SHP77 treated with DMSO at 0.1 percent for 48 hours (cell line): ENCODE measurements around the gene WRNIP1.

Experiments used
- DNase-seq: peaks from one replicate; lab custom pipeline; 2025; lab: John Stamatoyannopoulos, UW

WRNIP1 gene

DNA sequence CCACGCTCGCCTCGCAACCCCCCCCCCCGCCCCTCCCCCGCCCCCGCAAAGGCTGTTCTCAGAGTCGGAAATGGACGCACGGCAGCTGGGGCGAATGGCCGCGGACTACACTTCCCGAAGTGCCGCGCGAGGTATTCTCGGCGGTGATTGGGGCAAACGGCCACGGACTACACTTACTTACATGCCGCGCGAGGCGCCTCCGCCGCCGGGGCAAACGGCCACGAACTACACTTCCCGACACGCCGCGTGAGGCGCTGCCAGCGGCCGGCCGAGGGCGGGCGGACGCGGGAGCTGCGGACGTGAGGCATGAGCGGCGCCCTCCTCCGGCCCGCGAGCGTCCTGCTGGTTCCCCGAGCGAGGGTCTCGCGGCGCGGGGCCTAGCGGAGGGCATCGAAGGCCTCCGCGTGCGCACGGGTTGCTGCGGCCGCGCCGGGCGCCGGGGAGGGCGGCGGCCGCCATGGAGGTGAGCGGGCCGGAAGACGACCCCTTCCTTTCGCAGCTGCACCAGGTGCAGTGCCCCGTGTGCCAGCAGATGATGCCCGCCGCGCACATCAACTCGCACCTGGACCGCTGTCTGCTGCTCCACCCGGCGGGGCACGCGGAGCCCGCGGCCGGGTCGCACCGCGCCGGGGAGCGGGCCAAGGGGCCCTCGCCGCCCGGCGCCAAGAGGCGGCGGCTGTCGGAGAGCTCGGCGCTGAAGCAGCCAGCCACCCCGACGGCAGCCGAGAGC is at the start of gene WRNIP1:
Gene WRNIP1, plus strand, starts transcription at position 228 of the 730 bp plus-strand sequence. Its CDS starts 230 bp downstream, at position 458.
- peak; percentile 97 for DNase-seq

DNA sequence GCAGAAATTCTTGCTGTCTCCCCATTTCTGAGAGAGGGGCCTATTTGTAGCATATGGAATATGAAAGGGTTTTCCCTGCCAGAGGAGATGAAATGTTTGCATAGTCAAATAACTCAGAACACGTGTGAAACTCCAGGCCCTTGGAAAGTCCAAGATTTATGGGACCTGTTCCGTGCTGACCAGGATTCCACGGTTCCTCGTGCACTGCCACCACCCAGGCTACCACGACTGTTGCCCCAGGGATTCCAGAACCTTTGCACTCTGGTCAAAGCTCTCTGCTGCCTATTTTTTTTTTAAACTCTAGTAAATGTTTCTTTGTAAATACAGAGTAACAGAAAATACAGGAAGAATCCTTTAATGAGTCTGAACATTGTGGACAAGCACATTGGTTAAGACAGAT is 49.5 kb upstream of the WRNIP1 start:
- DNase-seq: no peak

DNA sequence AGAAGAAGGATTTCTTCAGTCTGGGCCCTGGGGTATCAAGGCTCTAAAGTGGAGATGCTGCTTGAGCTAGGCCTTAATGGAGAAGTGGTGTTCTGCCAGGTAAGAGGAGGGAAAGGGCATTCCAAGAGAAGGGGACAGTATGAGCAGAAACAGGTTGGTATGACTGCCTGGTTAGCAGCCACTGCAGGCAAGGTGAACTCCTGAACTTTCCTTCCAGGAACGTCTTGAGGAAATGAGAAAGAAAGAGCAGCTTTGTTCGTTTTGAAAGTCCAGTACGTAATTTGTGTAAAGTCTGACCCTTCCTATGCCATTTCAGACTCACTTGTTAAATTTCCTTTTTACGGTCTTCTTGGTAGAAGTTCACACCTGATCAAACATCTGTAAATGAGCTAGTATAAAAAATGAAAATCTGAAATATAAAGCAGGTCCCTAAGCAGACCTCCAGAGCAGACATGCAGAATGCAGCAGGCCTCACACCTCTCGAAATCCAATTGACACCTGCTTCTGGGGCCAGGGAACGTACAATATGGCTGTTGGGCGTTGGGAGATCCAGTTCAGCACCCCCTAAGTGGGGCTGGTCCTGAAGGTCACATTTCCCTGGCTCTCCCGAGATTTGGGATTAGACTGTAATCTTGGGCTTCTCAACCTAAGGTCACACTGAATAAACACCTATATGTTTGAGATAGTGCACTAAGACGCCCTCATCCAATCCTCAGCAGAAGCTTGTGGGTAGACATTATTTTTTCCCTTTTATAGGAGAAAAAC is 48.1 kb upstream of the WRNIP1 start:
- DNase-seq: no peak

DNA sequence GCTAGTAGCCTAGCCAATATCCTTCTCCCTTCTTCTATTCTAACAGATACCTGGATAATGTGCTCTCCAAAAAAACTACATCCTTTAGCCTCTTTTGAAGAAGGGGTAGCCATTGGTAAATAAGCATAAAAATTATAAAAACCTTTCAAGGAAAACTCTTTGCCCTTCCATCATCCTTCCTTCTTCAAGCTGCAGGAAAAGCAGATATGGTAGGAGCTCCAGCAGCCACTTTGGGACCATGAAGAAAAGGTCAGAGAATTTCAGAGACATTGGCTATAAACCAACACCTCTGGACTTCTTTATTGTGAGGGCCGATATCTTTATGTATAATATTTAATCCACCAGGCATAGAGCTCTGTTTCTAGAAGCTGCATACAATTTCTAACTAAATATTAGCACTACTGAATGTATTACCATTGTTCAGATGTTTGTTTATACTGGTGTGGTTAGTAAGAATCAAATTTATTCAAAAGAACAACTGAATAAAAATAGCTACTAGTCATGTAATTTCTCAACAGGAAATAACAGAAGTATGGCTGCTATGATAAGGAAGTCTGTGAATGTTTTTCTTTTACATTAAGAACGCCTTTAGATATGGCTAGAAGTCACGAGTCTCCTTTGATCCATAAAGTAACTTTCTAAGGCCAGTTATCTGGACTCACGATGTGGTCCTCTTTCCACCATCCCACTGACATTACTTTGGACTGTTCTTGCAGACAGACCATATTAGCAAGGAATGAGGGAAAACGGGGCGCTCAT is 46.7 kb upstream of the WRNIP1 start:
- no peak for DNase-seq

DNA sequence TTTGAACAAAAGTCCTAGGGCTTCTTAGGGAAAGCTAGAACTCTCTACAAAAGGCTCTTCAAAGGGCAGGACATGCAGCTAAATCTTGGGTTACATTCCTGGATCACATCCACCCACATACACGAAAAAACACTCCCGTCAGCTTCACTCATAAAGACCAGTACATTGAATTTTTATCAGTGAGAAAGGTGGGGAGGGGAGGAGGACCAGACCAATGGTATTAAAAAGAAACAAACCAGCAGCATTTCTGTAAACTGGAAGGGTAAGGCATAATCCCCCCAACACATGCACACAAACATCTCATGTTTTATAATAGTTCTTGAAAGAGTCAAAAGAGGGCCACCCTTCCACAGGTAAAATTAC is 46.1 kb upstream of the WRNIP1 start:
- no peak for DNase-seq

DNA sequence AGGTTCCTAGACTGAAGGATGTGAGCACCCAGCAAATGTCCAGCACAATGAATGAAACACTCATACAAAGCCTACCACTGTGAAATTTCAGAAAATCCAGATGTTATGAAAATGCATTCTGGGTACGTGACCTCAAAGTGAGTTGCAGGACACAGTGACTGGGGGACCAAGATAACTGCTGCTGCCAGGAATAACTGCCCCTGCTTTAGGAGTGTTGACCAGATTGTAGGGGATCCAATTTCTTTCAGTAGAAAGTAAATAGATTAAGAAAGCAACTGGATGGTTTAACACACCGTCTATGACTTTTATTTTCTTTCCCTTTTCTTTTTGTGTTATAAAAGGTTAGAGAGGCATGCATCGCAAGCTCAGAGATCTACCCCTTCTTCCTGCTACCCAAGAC is 44.0 kb upstream of the WRNIP1 start:
- no peak for DNase-seq

DNA sequence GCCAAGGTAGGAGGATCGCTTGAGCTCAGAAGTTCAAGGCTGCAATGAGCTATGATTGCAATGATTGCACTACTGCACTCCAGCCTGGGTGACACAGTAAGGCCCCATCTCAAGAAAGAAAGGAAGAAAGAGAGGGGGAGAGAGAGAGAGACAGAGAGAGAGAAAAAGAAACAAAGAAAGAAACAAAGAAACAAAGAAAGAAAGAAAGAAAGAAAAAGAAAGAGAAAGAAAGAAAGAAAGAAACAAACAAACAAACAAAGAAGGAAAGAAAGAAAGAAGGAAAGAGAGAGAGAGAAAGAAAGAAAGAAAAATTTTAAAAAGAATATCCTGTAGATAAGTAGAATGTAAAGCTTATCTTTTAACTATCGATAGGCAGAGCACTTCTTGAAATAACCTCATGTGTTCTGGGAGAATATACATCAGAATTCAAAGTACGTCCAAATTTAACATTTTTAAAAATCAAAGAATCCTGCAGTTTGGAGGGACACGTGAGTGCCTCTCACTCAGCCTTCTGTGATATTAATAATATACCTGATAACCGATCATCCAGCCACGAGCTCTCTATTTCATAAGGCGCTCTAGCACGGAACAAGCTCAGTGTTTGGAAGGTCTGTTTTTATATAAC is 39.7 kb upstream of the WRNIP1 start:
- no peak for DNase-seq

DNA sequence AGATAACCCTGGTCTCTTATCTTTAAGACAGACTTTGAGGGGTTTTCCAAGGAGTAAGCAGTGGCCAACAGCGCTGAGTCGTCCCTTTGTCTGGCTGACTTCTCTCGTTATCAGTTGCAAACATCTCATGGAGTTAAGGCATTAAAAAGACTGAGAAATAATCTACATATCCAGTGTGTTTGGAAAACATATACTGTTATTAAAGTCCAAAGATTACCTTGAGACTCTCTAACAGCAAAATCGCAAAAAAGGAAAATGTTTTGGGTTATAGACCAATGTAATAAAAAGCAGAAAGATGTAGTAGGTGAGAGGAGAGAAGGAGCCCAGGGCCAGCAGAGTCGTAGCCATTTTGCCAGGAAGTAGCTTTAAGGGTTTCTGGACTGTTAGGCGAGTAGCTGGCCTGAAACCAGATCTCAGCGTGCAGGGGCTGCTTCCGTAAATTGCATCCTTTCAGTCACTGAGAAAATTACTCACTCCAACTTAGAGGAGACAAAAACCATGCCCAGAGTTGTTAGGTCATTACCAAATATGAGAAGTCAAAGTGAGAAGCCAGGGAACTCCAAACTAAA is 39.1 kb upstream of the WRNIP1 start:
- no peak for DNase-seq

DNA sequence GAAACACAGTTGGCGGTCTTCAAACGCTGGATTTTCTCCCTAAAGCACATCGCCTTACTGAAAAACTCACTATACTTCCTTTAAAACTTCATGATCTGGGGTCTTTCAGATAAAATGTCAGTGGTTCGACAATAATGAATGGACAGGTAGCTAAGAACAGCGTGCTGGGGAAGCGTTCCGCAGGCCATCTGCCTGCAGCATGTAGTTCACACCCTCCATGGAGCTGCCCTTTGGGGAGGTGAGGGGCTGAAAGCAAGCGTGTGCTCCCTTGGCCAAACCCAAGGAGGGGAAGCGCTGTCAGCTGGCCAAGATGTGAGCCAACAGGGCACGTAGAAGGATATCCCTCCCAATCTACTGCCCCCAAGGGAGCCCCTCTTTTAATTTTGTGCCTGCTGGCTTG is 35.3 kb upstream of the WRNIP1 start:
- DNase-seq: no peak

DNA sequence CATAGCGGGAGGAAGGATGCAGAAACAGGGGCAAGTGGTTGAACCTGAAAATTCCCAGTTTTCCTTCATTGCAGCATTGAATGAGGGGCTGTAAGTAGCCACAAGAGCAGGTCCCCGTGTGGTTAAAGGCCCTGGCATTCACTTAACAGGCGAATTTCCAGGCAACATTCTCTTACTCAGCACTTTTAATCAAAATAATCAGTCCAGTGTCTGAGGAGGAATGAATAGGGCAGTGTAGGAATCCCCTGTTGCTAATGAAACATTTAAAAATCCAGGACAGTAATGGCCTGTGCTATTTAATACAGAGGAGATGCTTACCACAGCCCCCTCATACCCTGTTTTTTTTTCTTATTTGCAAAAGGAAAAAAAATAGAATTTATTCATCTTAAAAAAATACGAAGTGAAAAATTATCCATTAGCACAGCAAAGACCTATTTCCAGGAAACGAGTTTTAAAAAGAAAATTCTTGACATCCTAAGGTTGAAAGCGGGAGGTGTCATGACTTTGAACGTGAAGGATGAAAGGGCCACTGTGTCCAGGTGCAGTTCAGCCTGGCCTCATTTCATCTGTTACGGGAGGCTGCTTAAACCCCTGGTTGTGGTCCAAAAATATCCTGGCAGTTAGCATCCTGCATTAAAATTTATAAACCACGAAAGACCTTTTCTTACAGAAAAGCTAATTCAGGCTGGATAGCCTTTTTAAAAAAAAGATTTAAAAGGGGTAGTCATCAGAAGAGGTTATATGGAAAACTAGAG is 34.7 kb upstream of the WRNIP1 start:
- DNase-seq: no peak

DNA sequence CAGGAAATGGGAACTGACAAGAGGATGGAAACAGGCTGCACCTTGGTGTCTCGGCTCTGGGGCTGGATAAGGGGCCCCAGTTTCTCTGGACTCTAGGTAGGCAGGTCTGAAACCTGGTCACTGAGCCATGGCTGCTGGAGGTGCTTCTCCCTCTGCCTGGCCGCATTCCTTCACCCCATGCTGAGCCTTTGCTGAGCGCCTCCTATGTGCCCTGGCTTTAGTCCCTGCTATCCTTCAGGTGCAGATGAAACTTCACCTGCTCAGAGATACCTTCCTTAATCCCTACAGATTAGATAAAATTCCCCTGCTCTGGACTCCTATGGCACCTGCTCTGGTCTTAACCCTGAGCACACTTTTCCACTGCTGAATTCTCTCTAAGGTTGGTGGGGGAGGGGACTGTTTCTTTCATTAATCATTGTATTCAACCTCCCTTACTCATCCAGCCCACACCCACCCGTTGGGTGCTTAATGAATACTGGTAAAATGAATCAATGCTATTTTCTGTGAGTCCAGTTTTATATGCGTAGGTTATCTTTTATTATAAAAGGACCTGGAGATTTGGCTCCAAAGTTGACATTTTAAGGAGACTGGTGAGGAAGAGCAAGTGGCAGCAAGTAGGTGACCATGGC is 33.8 kb upstream of the WRNIP1 start:
- DNase-seq: no peak

DNA sequence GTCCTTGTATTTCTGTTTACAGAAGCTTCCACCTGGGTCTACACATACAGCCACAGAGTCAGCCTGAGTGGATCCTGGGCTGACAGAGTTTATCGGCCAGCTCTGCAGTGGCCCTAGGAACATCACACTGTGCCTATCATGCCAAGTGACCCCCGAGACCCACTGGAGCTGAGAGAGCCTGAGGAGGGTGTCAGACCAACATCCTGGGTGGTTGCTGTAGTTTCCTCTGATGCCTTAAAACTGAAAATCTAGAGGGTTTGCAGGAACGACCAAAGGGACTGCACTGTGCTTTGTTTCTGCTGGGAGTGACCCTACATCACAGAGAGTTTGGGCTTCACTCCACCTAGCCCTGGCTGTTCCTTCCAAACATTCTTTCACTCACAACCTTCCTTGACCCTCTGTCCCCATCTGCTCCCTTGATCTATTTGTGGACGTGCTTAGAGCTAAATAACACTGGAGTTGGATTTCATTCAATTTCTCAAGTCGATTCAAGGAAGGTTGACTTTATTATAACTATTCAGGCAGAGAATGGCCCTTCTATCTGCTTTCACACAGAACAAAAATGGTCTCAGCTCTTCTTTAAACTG is 32.6 kb upstream of the WRNIP1 start:
- no peak for DNase-seq

DNA sequence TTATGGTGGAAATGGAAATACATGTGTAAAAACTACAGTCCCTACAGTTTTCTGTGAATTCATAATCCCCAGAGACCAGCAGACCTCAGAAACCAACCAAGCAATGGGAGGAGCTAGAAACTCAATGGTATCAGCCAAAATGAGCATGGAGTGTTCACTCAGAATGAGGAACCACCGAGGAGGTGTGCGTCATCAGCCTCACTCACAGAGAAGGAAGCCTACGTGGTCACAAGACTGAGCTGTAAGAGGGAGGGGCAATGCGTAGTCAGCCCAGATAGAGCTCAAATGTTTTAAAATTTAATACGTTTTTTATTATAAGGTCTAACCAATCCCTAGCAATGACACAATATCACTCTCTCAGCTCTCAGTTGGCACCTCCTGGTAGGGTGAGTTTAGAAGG is 31.9 kb upstream of the WRNIP1 start:
- DNase-seq: no peak

DNA sequence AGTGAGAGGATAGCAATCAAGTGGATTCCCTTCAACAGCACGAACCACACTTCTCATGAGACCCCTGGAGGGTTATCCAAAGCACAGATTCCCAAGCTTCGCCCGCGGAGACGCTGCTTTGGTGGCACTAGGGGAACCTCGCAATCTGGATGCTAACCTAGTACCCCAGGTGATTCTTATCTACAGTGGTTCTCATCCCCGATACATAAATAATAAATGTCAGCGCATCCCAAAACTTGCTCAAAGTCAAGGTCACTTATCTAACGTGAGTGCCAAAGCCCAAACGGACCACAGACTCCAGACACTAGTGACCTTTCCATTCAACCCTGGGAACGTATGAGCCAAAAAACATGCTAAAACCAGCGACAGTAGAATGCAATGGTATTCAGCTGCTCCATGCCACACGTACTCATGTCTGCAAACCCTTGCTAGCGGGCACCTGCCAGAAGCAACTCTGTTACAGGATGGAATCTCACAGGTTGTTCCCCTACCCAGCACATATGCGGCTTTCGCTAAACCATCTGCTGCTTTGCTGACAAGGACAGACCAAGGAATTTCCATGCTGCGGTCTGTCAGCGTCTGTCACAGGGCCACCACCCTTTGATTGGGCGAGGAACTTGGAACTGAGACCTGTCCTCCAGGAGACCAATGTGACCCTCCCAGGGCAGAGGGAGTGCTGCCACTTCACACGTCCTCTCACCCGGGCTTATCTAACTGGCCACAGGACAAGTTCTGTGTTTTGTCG is 31.3 kb upstream of the WRNIP1 start:
- DNase-seq: no peak

DNA sequence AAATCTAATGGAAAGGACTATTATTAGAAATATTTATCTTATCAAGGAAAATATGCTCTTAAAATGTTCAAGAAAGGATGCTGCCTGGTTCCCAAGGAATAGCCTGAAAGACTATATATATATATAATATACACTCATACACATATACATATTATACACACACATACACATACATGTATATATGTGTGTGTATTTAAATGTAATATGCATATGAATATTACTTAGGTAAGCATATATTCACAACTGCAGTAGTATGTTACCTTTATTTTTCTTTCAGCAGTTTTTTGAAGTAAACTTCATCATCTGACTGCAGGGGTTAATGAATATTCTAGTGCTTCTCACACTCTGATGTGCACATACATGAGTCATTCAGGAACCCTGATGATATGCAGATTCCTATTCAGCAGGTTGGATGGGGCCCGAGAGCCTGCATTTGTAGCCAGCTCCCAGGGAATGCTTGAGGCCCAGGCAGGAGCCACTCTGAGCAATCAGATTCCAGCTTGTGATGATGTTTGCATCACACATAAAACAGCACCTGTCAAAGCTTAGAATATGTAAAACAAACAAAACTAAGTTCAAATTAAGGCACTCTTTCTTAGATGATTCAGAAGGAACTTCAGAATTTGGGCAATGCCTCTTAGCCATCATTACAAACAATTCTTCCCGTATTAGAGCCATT is 30.6 kb upstream of the WRNIP1 start:
- no peak for DNase-seq

DNA sequence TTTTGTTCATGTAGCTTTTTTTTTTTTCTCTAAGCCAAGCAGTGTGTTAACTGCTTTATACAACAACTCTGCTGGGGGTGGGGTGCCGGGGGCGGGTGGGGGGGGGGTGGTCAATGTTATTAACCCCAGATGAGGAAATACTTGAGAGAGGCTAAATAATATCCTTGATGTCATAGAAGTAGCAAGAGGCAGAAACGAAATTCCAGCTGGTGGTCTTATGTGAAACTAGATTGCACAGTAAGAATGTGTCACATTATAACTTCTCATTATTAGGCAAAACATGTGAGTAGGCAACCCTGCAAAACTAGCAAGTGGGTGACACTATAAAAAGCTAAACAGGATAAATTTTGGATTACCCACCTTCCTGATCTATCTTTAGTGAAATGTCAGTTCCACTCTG is 27.3 kb upstream of the WRNIP1 start:
- DNase-seq: no peak

DNA sequence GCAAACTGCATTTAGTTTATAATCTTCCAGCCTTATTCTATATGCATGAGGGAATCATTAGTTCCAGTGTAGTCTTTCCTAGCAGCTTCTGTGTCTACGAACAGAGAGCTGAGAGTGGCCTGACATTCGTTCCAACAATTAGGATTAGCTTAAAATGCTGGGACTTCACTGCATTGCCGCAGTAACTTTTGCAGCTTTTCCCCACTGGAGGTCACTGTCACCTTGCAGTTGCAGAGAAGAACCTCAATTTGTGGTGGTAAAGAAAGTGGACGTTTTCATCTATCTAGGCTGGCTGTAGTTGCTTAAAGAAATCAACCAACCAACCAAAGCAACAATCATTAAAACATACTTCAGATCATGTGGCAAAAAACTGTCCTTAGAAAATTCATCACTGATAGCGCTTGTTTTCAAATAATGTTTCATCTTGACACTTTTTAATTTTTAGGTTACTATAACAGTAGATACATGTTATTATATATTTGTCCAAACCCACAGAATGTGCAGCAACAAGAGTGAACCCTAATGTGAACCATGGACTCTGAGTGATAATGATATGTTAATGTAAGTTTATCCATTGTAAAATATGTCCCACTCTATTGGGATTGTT is 26.7 kb upstream of the WRNIP1 start:
- DNase-seq: peak; percentile 32

DNA sequence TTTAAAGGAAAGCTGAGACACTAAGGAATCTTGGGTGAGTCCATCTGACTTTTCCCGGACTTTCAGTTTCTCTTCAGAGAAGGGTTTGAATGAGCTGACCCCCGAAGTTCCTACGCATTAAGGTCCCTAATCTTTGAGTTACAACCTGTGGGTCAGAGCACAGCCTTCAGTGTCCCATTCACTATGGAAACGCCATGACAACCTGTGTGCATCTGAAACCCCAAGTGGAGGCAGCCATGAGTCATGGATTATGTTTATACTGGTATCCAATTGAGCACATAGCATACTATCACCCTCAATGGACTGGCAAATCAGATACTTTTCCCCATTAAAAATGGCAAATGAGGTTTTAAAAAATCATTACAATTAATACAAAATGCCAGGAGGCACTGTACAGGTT is 25.9 kb upstream of the WRNIP1 start:
- DNase-seq: no peak

DNA sequence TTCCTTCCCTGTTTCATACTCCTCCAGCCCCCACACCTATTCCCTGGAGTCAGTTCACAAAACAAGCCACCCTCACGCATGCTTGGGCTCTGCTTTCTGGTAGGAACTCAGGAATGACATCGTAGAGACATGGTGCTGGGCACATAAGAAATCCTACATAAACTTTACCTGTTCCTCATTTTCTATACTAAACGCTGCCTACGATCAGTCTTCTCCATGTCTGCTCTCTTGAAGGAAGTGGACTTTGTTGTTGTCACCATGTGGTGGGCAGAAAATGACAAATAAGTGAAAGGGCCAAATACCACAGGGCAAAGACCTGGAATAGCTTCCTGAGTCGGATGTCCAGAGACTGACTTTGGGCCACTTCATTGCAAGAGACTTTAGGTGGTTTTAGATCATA is 24.6 kb upstream of the WRNIP1 start:
- no peak for DNase-seq
